GM19025 (cell line): ENCODE results near the gene CLEC2D.
A peak's percentile ranks its signal among the peaks of the same experiment; 100 is the strongest.
"Not testable (repeated sequence)": the region's sequence is repeated elsewhere in the genome, so short reads cannot be mapped to it uniquely, and the experiment has no call there.

Experiments used
- ATAC-seq: cut with Tn5 transposase; IDR thresholded peaks from one replicate; pipeline ENCODE4 v1.9.1; 2021; ENCODE audit warnings: mild to moderate bottlenecking, low read depth, moderate library complexity; ENCODE audit not compliant: unreplicated experiment

Gene CLEC2D

DNA sequence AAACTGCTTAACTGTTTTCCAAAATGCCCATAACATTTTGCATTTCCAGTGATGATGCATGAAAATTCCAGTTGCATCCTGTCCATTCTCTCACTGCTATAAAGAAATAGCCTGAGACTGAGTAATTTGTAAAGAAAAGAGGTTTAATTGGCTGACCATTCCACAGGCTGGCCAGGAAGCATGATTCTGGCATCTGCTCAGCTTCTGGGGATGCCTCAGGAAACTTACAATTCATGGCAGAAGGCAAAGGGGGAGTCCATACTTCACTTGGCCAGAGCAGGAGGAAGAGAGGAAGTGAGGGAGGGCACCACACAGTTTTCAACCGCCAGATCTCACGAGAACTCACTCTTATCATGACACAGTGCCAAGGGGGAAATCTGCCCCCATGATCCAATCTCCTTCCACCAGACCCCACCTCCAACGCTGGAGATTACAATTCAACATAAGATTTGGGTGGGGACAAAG lies 18.2 kb upstream of the CLEC2D start:
- ATAC-seq = no peak

DNA sequence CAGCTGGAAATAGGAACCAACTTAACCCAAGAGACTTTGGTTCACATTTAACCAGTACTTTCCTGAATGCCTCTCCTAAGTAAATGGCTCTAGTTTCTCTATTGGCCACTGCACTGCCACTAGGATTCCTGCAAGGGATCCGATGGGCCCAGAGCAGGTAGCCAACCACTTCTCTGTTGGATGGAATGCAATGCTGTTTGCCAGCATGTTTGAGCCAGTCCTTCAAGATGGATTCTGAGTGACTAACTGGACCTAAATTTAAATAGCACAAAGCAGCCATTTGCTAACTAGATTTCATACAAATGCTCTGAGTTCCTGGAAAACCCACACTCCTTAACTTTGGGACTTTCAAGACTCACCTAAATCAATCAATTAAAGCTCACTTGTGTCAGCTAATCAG lies 9.5 kb upstream of the CLEC2D start:
- ATAC-seq = no peak

DNA sequence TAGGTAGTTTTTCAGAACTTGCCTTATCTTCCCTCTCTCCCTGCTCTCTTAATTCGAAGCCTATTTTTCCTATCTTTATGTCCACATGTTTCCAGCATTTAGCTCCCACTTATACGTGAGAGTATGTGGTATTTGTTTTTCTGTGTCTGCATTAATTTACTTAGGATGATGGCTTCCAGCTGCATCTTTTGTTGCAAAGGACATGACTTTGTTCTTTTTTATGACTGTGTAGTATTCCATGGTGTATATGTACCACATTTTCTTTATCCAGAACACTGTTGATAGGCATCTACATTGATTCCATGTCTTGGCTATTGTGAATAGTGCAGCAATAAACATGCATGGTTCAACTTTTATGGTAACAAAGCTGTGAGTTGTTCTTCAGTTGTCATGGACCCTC lies 7.8 kb upstream of the CLEC2D start:
- no peak for ATAC-seq

DNA sequence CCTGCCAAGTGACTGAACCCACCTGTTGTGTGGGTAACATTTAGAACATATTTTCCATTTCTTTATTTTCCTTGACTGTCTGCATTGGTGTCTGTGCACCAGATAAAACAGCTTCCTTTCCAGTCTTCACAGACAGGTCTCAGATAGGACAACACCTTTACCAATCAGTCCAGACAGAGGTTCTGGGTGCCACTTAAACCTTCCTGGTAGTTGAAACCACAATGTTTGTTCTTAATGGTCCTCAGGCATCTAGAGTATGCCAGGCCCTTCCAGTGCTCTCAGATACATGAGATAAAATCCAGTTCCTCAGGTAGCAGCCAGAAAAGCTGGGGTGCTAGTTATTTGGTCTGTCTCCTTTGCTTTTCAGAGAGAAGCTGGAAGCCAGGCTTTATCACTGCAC lies 7.0 kb upstream of the CLEC2D start:
- no peak for ATAC-seq

DNA sequence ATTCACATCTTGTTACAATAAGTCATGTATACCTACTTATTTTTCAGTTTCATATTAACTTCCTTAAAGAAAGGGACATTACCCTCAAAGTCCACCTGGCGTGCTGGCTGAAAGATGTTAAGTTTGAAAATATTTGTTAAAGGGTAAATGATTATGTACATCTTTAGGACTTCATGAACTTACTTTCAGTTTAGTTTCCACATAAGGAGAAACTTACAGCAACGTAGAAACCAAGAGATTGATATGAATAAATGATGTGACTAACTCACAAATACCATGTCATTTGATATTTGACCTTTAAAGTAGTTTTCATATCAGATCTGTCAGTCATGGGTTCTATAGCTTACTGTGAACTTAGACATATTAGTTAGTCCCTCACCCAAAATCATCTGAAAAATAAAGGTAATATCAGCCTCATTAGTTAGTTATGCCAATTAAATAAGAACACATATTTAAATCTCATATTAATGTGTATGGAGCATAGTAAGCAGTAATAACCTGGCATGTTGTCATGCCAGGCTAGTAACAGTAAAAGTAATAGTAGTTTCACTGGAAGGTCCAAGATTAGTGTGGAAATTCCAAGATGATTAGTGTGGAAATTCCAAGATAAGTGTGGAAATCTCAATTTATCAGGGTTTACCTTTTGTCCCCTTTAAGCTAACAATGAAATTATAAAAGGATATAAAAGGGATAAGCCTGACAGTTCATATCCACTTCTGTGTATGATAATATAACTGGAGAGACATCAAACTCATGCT lies 1.9 kb upstream of the CLEC2D start:
- peak; percentile 53 for ATAC-seq

DNA sequence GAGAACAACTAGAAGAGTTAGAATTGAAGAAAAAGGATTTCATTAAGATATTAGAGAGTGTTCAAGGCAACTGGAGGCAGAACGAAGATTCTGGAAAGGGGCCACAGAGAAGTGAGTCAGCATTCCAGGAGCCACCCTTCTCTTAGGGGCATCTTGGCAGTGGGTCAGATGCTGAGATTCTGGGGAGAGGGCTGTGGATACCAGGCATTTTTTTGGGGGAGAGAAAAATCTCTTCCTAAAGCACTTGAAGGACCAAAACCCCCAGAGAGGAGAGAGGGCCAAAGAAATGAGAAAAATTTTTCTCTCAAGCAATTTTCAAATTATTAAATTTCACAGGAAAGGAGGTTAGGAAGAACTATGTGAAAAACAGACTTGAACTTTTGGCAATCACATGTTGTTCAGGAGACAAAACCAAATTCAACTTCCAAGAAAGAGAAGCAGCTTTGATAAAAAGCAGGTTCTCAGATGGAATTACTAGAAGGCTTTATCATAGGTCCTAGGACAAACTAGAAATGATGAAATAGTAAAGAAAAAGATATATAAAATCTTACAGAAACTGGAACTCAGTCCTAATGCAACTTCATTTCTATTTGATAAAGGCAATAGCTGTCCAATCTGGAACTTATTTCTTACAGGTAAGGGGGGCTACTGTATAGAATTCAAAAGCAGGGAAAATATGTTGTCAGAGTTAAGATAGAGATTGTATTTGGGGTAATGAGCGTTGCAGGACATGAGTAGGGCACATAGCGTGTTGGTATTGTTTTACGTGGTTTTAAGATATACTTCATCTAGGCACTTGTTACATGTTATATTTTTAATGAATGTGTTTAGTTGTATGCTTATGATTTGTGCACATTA lies 1.1 kb upstream of the CLEC2D start:
- no peak for ATAC-seq

DNA sequence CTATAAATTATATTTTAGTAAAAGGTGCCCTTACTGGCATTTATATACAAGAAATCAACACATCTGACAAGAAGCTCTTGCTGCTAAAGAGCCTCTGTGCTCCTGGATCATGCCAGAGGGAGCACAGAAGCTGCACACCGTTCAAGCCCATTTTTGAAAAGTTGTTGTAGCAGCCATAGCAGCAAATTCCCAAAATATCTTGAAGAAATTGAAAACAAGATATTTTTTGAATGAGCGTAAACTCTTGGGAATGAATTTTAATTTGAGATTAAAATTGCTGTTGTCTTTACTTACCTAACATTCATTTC lies 540 bp upstream of the CLEC2D start:
- no peak for ATAC-seq

DNA sequence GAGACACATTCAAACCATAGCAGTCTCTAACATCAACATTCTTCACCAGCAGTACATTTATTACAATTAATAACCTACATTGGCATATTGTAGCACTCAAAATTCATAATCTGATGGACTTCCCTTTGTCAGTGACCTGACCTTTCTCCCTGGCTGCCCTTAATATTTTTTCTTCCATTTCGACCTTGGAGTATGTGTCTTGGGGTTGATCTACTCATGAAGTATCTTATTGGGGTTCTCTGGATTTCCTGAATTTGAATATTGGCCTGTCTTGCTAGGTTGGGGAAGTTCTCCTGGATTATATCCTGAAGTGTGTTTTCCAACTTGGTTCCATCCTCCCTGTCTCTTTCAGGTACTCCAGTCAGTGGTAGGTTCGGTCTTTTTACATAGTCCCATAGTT lies 2.8 kb downstream of the CLEC2D start:
- ATAC-seq = not testable (repeated sequence)

DNA sequence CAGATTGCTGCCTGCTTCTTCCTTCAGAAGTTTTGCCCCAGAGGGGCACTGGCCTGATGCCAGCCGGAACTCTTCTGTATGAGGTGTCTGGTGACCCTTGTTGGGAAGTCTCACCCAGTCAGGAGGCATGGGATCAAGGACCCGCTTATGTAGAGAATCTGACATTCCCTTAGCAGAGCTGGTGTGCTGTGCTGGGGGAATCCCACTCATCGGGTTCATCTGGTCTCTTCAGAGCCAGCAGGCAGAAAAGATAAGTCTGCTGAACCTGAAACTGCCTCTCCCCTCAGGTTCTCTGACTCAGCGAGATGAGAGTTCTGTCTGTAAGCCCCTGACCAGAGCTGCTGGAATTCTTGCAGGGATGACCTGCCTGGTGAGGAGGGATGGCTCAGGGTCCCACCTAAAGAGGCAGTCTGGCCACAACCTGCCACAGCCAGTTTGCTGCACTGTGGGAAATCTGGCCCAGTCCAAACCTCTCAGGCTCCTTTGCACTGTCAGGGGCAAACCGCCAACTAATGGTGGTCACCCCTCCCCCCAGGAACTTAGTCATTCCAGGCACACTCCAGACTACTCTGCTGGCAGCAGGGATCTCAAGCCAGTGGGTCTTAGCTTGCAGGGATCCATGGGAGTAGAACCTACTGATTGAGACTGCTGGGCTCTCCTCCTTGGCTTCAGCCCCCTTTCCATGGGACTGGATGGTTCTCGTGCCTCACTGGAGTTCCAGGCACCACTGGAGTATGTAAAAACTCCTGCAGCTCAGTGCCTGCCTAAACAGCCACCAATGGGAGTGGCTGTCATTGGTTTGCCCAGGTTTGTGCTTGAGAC lies 4.1 kb downstream of the CLEC2D start:
- ATAC-seq = peak; percentile 28

DNA sequence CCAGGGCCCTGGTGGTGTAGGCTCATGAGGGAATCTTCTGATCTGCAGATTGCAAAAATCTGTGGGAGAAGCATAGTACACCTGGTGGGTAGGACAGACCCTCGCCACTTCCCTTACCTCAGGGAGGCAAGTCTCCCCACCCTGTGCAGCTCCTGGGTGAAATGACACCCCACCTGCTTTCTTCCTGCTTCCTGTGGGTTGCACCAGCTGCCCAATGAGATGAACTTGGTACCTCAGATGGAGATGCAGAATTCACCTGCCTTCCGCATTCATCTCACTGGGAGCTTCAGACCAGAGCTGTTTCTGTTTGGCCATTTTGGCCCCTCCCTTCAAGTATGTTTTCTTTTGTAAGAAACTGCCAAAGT lies 4.7 kb downstream of the CLEC2D start:
- peak; percentile 25 for ATAC-seq

DNA sequence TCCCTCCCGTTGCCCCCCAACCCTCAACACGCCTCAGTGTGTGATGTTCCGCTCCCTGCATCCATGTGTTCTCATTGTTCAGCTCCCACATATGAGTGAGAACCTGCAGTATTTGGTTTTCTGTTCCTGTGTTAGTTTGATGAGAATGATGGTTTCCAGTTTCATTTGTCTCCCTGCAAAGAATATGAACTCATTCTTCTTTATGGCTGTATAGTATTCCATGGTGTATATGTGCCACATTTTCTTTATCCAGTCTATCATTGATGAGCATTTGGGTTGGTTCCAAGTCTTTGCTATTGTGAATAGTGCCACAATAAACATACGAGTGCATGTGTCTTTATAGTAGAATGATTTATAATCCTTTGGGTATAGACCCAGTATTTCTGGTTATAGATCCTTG lies 13.0 kb downstream of the CLEC2D start:
- not testable (repeated sequence) for ATAC-seq

DNA sequence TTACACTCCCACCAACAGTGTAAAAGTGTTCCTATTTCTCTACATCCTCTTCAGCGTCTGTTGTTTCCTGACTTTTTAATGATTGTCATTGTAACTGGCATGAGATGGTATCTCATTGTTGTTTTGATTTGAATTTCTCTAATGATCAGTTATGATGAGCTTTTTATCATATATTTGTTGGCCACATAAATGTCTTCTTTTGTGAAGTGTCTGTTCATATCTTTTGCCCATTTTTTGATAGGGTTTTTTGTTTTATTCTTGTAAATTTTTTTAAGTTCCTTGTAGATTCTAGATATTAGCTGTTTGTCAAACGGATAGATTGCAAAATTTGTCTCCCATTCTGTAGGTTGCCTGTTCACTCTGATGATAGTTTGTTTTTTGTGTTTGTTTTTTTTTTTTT lies 13.4 kb downstream of the CLEC2D start:
- ATAC-seq = not testable (repeated sequence)

DNA sequence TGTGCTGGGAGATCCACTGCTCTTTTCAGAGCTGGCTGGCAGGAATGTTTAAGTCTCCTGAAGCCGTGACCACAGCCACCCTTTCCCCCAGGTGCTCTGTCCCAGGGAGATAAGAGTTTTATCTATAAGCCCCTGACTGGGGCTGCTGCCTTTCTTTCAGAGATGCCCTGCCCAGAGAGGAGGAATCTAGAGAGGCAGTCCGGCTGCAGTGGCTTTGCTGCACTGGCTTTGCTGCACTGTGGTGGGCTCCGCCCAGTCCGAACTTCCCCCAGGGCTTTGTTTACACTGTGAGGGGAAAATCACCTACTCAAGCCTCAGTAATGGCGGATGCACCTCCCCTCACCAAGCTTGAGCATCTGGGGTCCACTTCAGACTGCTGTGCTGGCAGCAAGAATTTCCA lies 15.9 kb downstream of the CLEC2D start:
- not testable (repeated sequence) for ATAC-seq

DNA sequence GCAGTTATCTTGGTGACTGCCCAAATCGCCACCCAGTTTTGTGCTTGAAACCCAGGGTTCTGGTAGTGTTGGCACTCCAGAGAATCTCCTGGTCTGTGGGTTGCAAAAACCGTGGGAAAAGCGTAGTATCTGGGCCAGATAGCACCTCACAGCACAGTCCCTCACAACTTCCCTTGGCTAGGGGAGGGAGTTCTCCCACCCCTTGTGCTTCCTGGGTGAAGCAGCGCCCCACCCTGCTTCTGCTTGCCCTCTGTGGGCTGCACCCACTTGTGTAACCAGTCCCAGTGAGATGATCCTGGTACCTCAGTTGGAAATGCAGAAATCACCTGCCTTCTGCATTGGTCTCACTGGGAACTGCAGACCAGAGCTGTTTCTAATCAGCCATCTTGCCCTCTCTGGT lies 16.4 kb downstream of the CLEC2D start:
- no peak for ATAC-seq

DNA sequence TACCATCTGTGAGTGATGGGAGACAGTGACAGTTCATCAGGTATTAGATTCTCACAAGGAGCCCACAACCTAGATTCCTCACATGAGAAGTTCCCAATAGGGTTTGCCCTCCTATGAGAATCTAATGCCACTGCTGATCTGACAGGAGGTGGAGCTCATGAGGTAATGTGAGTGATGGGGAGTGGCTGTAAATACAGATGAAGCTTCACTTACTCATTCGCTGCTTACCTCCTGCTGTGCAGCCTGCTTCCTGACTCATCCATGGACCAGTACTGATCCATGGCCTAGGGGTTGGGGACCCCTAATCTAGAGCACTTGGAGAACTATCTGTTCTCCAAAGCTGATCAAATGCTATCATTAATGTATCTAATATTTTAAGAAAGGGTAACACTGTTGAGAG lies 17.7 kb downstream of the CLEC2D start:
- no peak for ATAC-seq

DNA sequence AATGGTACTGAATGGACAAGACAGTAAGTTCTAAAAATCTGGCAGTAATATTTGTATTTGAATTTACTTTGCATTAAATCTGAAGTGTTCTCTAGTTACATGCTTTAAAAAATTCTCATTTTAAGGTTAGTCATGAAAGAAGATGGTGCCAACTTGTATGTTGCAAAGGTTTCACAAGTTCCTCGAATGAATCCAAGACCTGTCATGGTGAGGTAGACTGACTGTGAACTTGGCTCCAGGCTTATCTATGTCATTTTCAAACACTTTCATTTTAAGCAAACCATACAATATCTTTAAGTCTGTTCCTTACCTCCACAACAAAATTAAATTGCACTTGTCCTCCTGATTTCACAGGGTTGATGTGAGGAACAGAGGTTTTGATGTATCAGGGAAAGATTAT lies 23.4 kb downstream of the CLEC2D start:
- no peak for ATAC-seq

DNA sequence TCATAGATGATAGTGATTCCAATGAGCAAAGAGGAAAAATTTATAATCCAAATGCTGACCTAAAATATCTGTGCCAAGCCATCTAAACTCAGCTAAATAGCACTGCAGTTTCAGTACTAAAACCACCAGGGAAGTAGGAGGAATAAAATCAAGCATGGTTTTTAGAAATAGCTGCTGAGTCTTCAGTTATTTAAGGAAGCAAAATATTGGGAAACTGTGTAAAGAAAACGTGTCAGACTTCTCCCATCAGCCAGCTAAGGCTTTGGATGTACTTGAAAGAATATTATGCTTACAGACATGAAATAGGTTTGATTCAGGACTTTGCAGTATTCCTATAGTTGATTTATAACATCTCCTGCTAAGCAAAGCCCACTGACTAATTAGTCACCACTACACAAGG lies 24.7 kb downstream of the CLEC2D start:
- no peak for ATAC-seq

DNA sequence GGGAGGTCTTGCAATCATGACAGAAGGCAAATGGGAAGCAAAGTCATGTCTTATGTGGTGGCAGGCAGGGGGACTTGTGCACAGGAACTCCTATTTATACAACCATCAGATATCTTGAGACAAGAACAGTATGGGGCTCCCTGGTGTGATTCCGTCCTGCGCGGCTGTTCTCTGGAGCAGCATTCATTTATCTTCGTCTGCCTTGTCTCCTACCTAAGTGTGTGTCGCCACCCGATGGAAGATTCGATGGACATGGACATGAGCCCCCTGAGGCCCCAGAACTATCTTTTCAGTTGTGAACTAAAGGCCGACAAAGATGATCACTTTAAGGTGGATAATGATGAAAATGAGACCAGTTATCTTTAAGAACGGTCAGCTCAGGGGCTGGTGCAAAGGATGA lies 25.6 kb downstream of the CLEC2D start:
- ATAC-seq = not testable (repeated sequence)

DNA sequence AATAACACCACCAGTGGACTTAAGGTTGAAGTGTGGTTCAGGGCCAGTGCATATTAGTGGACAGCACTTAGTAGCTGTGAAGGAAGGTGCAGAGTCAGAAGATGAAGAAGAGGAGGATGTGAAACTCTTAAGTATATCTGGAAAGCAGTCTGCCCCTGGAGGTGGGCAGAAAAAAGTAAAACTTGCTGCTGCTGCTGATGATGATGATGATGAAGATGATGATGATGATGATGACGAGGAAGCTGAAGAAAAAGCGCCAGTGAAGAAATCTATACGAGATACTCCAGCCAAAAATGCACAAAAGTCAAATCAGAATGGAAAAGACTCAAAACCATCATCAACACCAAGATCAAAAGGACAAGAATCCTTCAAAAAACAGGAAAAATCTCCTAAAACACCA lies 26.1 kb downstream of the CLEC2D start:
- not testable (repeated sequence) for ATAC-seq

DNA sequence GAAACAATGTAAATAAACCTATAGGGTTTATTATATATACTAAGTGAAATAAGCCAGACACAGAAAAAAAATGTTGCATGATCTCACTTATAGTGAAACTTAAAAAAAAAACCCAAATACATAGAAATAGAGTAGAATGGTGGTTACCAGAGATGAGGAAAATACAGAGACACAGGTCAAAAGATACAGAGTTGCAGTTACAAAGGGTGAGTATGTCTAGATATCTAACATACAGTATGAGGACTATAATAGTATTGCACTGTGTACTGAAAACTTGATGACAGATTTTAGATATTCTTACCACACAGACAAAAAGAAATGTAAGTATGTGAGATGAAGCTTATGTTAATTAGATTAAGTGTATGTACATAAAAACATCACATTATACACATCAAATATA lies 28.1 kb downstream of the CLEC2D start:
- no peak for ATAC-seq

DNA sequence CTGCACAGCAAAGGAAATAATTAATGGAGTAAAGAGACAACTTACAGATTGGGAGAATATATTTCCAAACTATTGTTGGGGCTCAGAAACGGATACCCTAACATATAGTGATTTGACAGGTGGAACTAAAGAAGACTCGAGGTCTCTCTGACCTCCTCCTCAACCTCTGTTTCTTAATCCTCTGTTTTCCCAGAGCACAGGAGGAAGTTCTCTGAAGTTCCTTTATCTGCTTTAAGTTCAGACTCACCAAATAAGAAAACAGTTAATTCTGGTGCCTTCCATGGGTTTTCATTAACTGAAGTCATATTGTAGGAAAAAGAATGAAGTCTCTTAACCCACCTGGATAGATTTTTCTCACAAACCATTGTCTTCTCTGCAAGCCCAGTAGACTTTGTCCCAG lies 29.2 kb downstream of the CLEC2D start:
- no peak for ATAC-seq
